Peyer's patch (tissue), 4 donors: ENCODE measurements around the gene RAET1G.

ENCODE experiments used
- POLR2A ChIP-seq, 2 donors: fragments of 450-650 bp; IDR thresholded peaks; one replicate each; pipeline ENCODE4 v1.5.1; 2017; ENCODE audit warnings: antibody characterized with exemption in 2 of 2, mild to moderate bottlenecking in 2 of 2, moderate library complexity in 2 of 2
- TF ChIP-seq, protein P1 (sequence below), 6 experiments: fragments of 450-650 bp in 4 of 6; fragments of 200-600 bp in 2 of 6; sonication (generic) in 1 of 6; IDR thresholded peaks; one replicate each; pipeline ENCODE4 v1.5.1; 2017 to 2019; ENCODE audit warnings: antibody characterized with exemption in 6 of 6, mild to moderate bottlenecking in 3 of 6, moderate library complexity in 1 of 6

DNA sequence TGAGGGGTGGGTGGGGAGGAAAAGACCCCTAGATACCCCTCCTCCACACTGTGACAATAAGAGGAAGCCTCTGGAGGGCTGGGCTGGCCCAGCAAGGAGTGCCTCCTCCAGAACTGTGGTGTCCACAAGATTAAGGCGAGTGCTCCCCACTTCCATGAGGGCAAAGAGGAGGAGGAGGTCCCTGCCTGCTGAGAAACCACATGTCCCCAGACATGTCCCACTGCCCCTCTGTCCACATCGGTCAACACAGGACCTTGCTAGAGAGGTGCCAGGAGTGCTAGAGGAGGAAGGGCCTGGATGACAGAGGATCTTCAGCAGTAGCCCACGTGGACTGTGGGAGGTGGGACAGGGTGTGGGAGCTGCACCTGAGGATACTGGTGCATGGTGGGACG lies 3.1 kb downstream of the RAET1G start:
- TF ChIP-seq, protein P1, sequence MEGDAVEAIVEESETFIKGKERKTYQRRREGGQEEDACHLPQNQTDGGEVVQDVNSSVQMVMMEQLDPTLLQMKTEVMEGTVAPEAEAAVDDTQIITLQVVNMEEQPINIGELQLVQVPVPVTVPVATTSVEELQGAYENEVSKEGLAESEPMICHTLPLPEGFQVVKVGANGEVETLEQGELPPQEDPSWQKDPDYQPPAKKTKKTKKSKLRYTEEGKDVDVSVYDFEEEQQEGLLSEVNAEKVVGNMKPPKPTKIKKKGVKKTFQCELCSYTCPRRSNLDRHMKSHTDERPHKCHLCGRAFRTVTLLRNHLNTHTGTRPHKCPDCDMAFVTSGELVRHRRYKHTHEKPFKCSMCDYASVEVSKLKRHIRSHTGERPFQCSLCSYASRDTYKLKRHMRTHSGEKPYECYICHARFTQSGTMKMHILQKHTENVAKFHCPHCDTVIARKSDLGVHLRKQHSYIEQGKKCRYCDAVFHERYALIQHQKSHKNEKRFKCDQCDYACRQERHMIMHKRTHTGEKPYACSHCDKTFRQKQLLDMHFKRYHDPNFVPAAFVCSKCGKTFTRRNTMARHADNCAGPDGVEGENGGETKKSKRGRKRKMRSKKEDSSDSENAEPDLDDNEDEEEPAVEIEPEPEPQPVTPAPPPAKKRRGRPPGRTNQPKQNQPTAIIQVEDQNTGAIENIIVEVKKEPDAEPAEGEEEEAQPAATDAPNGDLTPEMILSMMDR (IDR thresholded peaks at IDR 0.05) = no peak
- no peak for TF ChIP-seq POLR2A (IDR thresholded peaks at IDR 0.05)
